NCI-H2029 treated with DMSO at 0.1 percent for 48 hours (cell line): ENCODE measurements around the gene HIP1.

Experiments used
- DNase-seq: peaks from one replicate; lab custom pipeline; 2025; lab: John Stamatoyannopoulos, UW

HIP1 gene

DNA sequence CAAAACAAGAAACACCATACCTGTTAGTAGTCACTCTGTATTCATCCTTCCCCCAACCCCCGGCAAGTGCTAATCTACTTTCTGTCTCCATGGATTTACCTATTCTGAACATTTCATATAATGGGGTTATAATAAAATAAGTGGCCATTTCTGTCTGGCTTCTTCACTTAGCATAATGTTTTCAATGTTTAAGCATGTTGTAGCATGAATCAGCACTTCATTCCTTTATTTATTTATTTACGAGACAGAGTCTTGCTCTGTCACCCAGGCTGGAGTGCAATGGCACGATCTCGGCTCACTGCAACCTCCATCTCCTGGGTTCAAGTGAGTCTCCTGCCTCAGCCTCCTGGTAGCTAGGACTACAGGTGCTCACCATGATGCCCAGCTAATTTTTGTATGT lies 69.2 kb downstream of the HIP1 start:
- no peak for DNase-seq

DNA sequence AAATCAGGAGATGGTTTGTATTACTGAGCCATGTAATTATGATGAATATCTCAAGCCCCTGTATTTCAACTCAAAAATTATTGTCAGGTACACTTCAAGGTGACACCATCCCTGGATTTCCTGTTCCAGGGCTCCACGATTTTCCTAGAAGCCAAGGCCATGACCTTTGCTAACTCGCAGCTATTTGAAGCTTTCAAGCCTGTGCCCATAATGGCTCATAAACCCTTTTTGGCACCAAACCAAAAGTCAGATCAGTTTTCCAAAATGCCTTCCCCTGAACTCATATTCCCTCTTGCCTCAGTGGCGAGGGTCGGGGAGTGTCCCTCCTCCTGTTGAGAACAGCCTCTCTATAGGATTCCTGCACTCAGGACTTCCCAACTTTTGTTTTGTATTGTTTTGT lies 70.8 kb downstream of the HIP1 start:
- no peak for DNase-seq

DNA sequence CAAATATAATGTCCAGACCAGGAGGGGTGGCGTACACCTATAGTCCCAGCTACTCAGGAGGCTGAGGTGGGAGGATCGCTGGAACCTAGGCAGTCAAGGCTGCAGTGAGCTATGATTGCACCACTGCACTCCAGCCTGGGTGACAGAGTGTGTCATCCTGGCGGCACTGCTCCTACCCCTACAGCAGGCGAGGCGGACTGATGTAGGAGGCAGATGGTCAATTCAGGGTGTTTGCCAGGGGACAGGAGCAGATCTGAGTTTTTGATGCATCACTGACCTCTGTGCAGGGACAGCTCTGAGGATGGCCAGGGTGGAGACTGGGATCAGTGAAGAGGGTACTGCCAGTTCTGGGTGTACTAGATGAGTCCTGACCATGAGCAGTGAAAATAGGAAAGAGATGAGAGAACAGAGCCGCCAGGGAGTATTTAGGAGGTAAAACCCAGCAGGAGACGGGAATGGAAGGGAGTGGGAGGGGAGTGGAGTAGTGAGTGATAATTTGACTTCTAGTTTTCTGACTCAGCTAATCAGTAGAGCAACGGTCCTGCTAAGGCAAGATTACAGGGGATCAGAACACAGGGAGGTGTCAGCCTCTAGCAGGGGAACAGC lies 75.3 kb downstream of the HIP1 start:
- DNase-seq: no peak

DNA sequence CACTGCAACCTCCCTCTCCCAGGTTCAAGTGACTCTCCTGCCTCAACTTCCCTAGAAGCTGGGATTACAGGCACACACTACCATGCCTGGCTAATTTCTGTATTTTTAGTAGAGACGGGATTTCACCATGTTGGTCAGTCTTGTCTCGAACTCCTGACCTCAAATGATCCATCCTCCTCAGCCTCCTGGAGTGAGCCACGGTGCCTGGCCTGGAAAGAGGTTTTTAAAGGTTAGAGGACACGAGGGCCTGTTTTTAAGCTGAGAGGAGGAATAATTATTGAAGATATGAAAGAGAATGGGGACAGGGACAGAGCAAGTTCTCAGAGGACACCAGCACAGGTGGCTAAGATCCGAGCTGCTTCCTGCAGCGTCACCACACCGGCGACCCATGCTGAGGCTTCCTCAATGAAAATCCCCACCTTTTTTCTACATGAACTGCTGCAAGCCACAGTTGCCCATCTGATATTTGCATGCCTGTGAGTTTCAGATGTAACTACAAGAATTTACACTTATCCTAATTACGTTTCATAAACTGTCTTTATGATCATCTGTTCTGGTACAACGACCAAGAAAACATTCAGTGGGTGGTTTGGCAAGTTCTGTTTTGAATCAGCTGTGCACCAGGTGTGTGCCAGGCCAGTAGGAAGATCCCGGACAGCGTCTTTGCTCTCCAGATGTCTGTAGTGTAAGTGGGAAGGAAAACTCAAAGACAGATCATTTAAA lies 76.0 kb downstream of the HIP1 start:
- no peak for DNase-seq

DNA sequence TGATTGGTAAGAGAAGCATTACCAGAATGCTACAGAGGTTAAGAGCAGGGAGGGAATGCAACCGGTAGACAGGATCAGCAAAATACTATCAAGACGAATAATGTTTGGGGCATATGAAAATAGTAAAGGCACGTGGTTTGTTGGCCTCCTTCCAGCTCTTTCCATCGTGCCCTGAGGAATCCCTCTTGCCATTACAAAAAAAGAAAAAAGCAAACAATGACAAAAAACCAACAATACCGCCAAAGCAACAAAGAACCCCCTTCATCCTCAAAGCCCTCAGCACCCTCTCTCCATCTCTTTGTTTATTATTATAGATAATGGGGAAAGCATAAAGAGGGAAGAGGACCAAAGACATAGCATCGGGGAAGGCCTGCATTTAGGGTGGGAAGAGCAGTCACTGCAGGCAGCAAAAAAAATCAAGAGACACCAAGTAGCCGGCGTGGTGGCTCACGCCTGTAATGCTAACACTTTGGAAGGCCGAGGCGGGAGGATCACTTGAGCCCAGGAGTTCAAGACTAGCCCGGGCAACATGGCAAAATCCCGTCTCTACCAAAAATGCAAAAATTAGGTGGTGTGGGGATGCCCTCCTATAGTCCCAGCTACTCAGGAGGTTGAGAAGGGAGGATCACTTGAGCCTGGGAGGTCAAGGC lies 78.0 kb downstream of the HIP1 start:
- no peak for DNase-seq

DNA sequence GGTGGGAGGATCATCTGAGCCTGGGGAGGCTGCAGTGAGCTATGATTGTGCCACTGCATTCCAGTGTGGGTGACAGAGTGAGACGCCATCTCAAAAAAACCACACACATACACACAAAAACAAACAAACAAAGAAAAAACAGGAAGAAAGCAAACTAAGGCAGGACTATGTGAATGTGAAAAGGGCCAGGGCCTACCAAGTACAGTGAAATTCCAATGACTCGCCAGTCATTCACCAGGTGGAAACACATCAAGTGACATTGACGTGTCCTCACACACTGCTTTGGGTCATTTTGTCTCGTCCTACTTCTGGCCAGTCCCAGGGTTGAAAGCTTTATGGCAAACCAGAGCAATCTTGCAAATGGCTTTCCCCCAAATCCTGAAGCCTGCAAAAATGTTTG lies 79.9 kb downstream of the HIP1 start:
- no peak for DNase-seq

DNA sequence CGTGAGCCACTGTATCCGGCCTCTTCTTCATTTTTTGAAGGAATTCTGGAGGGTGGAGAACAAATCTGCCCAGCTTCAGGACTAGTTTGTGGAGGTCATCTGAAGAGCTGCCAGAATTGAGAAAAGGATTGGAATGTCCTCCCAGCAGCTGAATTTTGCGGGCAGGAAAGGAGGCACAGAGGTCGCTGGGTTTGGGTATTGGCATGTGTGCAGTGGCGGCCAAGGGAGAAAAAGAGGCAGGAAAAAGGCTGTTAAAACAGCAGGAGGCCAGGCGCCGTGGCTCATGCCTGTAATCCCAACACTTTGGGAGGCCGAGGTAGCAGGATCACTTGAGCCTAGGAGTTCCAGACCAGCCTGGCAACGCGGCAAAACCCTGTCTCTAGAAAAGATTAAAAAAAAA lies 80.4 kb downstream of the HIP1 start:
- DNase-seq: no peak

DNA sequence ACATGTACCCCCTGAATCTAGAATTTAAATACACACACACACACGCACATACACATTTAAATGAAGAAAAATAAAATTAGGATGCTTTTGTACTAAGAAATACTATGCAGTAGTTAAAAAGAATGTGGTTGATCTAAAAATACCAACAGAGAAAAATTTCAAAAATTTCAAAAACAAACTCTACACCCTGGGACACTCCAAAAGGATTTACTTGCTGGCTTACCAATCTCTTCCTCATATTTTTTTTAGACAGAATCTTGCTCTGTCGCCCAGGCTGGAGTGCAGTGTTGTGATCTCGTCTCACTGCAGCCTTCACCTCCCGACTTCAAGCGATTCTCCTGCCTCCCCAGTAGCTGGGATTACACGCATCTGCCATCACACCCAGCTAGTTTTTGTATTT lies 80.9 kb downstream of the HIP1 start:
- DNase-seq: no peak

DNA sequence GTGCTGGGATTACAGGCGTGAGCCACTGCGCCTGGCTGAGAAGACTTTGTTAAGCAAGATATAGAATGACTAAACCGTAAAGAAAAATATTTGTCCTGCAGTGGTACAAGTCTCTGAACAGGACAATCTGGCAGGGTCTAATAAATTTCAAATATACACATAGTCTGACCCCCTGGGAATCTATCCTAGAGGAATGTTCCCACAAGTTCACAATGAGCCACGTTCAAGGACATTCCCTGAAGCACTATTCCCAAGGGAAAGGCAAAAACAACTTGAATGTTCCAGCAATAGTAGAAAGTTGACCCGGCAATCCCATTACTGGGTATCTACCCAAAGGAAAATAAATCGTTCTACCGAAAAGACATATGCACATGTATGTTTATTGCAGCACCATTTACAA lies 82.0 kb downstream of the HIP1 start:
- DNase-seq: no peak

DNA sequence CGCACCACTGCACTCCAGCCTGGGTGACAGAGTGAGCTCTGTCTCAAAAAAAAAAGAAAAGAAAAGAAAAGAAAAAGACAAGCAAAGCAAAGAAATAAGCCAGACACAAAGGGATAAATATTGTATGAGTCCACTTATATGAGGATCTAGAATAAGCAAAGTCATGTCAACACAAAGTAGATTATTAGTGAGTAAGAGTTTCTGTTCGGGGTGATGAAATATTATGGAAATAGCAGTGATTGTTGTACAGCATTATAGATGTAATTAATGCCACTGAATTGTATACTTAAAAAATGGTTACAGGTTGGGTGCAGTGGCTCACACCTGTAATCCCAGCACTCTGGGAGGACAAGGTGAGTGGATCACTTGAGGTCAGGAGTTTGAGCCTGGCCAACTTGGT lies 83.2 kb downstream of the HIP1 start:
- no peak for DNase-seq

DNA sequence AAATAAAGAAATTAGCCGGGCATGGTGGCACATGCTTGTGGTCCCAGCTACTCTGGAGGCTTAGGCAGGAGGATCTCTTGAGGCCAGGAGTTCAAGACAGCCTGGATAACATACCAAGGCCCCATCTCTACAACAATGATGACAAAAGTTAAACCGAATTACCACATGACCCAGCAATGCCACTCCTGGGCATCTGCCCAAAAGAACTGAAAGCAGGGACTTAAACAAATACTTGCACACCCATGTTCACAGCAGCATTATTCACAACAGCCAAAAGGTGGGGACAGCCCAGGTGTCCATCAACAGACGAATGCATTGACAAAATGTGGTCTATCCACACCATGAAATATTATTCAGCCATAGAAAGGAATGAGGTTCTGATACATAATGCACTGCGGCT lies 83.9 kb downstream of the HIP1 start:
- no peak for DNase-seq

DNA sequence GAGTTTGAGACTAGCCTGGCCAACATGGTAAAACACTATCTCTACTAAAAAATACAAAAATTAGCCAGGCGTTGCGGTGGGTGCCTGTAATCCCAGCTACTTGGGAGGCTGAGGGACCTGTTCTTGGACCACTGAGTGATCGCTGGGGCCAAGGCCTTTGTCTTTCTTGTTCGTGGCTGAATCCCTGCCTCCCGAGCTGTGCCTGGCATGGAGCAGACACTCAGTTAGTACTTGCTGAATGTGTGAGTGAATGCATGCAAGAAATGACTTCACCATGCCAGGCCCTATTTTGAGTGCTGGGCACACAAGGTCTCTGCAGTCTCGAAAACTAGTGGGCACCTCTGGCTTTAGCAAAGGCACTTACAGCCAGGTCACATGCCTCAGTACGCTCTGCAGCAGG lies 85.1 kb downstream of the HIP1 start:
- no peak for DNase-seq

DNA sequence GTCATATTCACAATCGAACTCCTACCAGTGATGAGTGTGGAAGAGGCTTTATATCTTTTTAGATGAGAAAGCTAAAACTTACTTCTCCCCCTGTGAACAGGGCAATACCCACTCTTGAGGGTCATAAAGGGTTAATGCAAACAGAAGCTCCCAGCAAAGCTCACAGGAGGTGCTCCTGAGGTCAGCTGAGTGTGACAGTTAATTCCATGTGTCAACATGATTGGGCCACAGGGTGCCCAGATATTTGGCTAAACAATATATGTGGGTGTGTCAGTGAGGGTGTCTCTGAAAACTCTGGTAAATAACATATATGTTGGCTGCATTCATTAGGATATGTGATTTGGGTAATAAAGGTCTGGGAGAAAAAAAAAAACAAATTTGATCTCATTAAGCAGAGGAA lies 86.0 kb downstream of the HIP1 start:
- DNase-seq: no peak

DNA sequence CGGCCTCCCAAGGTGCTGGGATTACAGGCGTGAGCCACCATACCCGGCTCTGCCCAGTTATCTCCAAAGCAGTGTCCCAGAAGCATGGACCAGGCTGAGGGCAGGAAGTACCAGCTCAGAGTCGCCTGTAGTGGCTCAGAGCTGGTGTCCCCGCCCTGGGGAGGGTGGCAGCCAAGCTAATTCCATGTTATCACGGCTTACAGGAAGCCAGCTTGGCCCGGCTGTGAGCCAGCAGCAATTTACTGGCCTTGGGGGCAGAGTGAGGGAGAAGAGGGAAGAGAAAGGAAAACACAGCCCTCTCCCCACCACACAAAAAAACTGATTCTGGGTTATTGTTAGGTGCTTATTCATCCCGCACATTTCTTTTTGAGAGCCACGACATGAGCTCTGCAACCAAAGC lies 88.1 kb downstream of the HIP1 start:
- DNase-seq: no peak

DNA sequence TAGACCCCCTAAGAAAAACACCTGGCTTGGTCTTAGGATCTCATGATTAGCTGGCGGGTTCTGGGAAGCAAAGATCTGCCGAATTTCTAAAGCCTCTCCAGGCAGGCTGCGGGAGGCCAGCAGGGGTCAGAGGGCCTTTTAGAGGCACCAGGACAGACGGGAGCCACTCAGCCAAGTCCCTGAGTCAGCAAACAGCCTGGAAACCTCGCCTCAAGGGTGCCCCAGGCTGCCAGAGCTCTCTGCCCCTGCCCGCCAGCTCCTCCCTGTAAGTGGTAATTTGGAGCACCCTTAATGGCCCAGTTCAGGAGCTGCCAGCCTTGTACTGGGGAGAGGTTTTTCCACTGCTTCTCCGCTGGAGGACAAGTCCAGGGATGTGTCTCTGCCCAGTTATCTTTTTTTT lies 88.7 kb downstream of the HIP1 start:
- no peak for DNase-seq

DNA sequence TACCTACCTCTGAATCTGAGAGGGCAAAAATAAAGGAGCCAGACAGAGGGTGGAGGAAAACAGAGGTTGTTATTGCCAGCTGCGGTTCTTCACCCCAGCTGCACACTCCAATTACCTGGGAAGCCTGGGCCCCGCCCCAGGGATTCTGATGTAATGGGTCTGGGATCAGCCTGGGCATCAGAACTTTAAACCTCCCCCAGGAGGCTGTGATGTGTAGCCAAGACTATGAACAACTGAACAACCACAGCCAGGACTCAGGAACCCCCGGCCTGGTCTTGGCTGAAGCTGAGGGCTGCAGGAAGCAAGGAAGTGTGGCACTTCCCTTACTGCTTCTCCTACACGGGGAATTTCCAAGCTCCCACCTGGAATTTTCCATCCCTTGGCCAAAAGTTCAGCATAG lies 89.3 kb downstream of the HIP1 start:
- no peak for DNase-seq

DNA sequence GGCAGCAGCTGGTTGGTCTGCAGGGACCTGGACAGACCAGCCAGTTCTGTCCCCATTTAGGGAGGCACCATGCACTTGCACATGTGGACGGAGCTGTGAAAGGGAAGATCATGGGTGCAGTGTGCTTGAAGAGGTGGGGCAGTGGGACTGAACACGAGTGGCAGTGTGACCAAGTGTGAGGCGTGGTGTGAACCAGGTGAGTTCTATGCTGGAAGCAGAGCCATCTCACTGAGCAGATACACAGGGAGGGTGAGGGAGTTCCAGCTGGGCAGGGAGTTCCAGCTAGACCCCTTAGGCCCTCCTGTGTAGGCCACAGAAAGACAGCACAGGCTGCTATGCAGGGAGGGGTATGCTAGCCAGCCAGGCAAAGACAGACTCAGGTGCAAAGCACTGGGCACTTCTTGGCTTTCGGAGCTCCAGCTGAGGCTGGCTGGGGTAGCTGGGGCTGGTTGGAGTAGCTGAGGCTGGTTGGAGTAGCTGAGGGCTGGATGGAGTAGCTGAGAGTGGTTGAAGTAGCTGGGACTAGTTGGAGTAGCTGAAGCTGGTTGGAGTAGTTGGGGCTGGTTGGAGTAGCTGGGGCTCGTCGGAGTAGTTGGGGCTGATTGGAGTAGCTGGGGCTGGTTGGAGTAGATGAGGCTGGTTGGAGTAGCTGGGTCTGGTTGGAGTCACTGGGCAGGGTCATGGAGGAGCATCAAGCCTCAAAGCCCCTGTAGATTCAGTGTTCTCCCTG lies 90.9 kb downstream of the HIP1 start:
- no peak for DNase-seq

DNA sequence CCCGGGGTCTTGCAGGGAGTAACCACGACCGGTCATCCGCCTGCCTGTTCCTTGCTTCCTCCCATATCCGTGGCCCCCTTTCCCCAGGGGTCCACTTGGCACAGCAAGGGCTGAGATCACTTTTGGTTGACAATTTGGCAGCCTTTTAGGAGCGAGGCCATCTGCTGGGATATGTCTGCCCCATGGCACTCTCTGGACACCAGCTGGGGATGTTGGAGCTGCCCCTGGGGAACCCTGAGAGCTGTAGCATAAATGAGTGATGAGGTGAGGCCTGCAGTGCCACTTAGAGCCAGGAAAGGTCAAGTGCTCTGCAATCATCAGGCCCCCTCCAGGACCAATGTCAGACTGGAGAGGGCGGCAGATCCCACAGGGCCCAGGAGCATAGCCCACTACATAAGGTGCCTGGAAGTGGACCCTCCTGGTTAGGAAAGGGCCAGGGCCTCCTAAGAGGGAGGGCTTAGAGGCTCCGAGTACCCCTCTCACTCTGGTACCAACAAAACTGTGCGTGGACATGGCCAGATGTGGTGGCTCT lies 92.1 kb downstream of the HIP1 start:
- no peak for DNase-seq

DNA sequence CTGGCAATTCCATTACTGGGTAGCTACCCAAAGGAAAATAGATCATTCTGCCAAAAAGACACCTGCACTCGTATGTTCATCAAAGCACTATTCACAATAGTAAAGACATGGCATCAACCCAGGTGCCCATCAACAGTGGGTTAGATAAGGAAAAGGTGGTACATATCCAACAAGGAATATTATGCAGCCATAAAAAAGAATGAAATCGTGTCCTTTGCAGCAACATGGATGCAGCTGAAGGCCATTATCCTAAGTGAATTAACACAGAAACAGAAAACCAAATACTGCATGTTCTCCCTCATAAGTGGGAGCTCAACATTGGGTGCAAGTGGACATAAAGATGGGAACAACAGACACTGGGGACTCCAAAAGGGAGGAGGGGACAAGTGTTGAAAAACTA lies 93.2 kb downstream of the HIP1 start:
- DNase-seq: no peak

DNA sequence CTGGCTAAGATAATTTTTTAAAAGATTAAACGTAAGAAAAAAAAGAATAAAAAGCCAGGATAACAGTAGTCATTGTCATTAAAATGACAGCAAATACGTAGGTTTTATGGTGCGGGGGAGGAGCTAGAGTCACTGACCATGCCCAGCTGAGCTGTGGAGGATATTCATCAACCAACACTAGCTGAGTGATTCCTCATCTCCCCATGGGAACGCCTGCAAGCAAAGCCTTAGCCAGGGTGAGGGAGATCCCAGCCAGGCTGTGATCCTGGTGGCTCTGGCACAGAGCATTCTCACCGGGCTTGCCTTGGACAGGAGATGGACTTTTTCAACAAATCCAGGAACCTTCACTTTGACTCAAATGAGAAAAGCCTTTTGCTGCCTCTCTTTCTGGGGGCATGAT lies 94.2 kb downstream of the HIP1 start:
- DNase-seq: no peak

DNA sequence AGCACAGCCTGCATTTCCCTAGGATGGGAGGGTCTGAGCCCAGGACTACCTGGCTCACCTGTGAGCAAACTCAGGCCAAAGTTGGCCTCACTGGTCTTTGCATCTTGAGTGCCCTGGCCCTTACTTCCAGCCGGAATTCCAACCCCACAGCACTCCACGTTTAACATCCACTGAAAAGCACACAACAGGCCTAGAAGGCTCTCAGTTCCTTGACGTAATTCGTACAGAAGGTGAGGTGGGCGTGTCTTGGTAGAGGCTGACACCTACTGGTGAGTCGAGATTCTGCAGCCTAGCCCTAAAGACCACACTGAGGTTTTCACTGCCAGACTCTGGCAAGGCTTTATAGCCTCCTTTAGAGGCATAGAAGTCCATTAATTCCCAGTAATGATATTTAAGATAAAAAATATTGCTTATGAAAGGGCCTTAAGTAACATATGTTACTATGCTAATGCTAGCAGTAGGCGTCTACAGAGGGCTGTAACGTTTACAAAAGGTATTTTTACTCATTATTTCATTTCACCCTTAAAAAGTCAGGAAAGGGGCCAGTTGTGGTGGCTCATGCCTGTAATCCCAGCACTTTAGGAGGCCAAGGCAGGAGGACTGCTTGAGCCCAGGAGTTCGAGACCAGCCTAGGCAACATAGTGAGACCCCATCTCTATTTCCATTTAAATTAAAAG lies 95.8 kb downstream of the HIP1 start:
- DNase-seq: no peak

DNA sequence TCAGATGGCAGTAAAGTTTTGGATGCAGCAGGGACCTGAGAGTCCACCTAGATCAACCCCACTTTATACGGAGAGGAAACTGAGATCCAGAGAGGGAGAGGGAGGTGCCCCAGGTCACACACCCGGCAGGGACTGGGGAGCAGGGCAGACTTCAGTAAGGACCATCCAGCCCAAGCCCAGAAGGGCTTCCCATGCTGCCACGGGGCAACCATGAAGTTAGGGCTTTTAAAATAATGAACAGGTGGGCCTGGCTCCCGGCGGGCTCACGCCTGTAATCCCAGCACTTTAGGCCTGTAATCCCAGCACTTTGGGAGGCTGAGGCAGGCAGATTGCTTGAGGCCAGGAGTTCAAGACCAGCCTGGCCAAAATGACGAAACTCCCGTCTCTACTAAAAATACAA lies 98.5 kb downstream of the HIP1 start:
- DNase-seq: no peak
